ENCODE measurements around the gene BDH1. TPM values are rescaled to one million over a fixed set of nuclear protein-coding genes. Genes with fewer than 3 reads are reported as not detected.

The BDH1 gene
- total and polyA plus RNA-seq, 2 of the 13 experiments (the other 11 are each of a cell fraction or from before 2014, with no cell fraction given), result 21.2 to 71.9 TPM

DNA sequence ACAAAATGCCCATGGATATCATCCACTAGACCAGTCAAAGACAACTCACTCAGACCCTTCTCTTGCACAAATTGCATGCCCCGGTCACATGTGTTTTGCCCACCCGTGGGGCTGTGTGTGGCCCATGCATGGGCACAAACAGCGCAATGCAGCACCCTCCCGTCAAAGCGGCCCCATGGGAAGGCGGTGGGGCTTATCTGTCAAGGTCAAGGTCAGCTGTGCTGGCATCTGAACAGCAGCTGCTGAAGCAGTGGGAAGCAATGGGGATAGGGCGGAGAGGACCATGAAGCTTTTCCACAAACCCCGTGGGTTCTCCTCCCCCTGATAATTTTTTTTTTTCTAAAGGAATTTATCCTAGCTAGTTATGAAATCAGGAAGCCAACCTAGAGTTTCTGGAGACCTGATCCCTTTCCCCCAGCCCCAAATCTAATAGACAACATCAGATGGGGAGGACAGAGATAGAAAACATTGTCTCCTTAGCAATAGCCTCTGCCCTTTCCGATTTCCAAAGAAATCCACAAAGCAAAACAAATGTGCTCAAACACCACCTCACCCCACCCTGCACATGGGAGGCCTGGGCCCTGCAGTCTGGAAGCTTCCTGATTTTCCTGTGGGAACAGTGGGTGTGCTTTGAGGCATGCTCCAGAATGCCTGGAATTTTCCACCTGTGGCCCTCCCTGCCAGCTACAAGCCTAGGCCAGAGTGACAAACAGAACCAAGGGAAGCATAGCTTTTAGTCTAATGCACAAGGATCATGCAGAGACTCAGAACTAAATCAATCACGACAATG is 84.4 kb downstream of the BDH1 start (continued):
- TF ChIP-seq, protein P1, sequence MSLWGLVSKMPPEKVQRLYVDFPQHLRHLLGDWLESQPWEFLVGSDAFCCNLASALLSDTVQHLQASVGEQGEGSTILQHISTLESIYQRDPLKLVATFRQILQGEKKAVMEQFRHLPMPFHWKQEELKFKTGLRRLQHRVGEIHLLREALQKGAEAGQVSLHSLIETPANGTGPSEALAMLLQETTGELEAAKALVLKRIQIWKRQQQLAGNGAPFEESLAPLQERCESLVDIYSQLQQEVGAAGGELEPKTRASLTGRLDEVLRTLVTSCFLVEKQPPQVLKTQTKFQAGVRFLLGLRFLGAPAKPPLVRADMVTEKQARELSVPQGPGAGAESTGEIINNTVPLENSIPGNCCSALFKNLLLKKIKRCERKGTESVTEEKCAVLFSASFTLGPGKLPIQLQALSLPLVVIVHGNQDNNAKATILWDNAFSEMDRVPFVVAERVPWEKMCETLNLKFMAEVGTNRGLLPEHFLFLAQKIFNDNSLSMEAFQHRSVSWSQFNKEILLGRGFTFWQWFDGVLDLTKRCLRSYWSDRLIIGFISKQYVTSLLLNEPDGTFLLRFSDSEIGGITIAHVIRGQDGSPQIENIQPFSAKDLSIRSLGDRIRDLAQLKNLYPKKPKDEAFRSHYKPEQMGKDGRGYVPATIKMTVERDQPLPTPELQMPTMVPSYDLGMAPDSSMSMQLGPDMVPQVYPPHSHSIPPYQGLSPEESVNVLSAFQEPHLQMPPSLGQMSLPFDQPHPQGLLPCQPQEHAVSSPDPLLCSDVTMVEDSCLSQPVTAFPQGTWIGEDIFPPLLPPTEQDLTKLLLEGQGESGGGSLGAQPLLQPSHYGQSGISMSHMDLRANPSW (CRISPR knock-in tag; IDR thresholded peaks at IDR 0.05; ENCODE audit: borderline replicate concordance), result no peak
- TF ChIP-seq HDAC6 (IDR thresholded peaks at IDR 0.05; ENCODE audit: low read depth, low read length) (no peak), ZNF24 (IDR thresholded peaks at IDR 0.05) (no peak), ZNF616 (CRISPR knock-in tag; IDR thresholded peaks at IDR 0.05; ENCODE audit: low read depth) (no peak), ZBTB46 (CRISPR knock-in tag; IDR thresholded peaks at IDR 0.05; ENCODE audit: borderline replicate concordance) (no peak), LCORL (IDR thresholded peaks at IDR 0.05) (no peak), LCORL (CRISPR knock-in tag; IDR thresholded peaks at IDR 0.05) (peak; percentile 48; the same call in 1 of the 2 replicates), FOXP4 (CRISPR knock-in tag; IDR thresholded peaks at IDR 0.05) (peak; percentile 52), TERF1 (CRISPR knock-in tag; IDR thresholded peaks at IDR 0.05) (no peak), ZBTB34 (CRISPR knock-in tag; IDR thresholded peaks at IDR 0.05) (no peak), RBM22 (optimal IDR thresholded peaks at IDR 0.05; ENCODE audit: low read length) (no peak), ZNF468 (CRISPR knock-in tag; IDR thresholded peaks at IDR 0.05) (0 out of 2 replicates have a peak, but pooled peaks have one; percentile 25), ATAD3A (CRISPR knock-in tag; IDR thresholded peaks at IDR 0.05) (no peak), YEATS2 (CRISPR knock-in tag; IDR thresholded peaks at IDR 0.05; ENCODE audit: borderline replicate concordance) (0 out of 2 replicates have a peak, but pooled peaks have one; percentile 13)
- TF ChIP-seq, protein P2, sequence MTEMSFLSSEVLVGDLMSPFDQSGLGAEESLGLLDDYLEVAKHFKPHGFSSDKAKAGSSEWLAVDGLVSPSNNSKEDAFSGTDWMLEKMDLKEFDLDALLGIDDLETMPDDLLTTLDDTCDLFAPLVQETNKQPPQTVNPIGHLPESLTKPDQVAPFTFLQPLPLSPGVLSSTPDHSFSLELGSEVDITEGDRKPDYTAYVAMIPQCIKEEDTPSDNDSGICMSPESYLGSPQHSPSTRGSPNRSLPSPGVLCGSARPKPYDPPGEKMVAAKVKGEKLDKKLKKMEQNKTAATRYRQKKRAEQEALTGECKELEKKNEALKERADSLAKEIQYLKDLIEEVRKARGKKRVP (CRISPR knock-in tag; IDR thresholded peaks at IDR 0.05), result no peak
- TF ChIP-seq, protein P3, sequence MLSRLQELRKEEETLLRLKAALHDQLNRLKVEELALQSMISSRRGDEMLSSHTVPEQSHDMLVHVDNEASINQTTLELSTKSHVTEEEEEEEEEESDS (CRISPR knock-in tag; IDR thresholded peaks at IDR 0.05; ENCODE audit: borderline replicate concordance), result no peak
